NT2/D1 (cell line): ENCODE data around the gene ZNF653.
"Not testable (repeated sequence)": the region's sequence is repeated elsewhere in the genome, so short reads cannot be mapped to it uniquely, and the experiment has no call there.

ENCODE experiments used
- SUZ12 ChIP-seq: IDR thresholded peaks from 2 replicates; pipeline ENCODE4 v1.6.1; 2011; ENCODE audit not compliant: insufficient read length, insufficient read depth; ENCODE audit errors: extremely low read depth
- YY1 ChIP-seq: IDR thresholded peaks from 2 replicates; pipeline ENCODE4 v1.6.1; 2011; ENCODE audit not compliant: insufficient read length, insufficient read depth
- ZNF274 ChIP-seq: IDR thresholded peaks from 2 replicates; pipeline ENCODE4 v1.6.1; 2011; ENCODE audit warnings: mild to moderate bottlenecking, low read depth, low read length

DNA sequence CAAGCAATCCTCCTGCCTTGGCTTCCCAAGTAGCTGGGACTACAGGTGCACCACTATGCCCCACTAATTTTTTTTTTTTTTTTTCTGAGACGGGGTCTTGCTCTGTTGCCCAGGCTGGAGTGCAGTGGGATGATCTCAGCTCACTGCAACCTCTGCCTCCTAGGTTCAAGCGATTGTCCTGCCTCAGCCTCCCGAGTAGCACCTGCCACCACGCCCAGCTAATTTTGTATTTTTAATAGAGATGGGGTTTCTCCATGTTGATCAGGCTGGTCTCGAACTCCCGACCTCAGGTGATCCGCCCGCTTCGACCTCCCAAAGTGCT lies 50.4 kb downstream of the ZNF653 start:
- not testable (repeated sequence) for TF ChIP-seq ZNF274, SUZ12, YY1
